ENCODE data around the gene RIGI. TPM values are rescaled to one million over a fixed set of nuclear protein-coding genes. Genes with fewer than 3 reads are reported as not detected.

The RIGI gene
- total and polyA plus RNA-seq, 2 of the 4 experiments (the other 2 are of a cell fraction) = 4.8 to 13.6 TPM

DNA sequence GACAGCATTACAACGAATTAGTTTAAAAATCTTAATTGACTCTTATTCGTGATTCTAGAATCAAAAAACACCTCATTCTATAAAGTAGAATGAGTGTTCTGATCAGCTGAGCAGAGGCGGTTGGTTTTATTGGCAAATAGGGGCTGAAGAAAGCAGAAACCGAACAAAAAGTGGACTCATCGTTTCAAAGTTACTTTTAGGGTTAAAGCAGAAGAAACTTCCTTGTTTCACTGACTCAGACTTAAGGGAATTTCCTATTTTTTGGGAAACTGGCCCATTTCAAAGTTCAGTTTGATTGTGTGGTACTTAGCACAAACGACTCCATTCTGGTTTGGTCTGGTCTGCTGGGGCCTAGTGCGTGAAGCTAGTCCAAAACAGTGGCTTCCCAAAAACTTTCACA lies 47.8 kb upstream of the RIGI start:
- Histone ChIP-seq H2AK9ac (replicated peaks; ENCODE audit: low read depth, low read length, poor library complexity) (no peak overlapping the region), H3K18ac (ENCODE audit: low read depth, low read length) (no peak overlapping the region), H2BK5ac (ENCODE audit: low read depth, low read length, poor library complexity, severe bottlenecking) (no peak overlapping the region), H3K4me1 (ENCODE audit: control insufficient read depth, insufficient read depth, low read length) (no peaks in the 10 kb centered on the region), H3K27me3 (ENCODE audit: control insufficient read depth, insufficient read depth, low read length) (no peaks in the 10 kb centered on the region), H4K20me1 (ENCODE audit: insufficient read depth, low read length) (peaks cover 3% of the 10 kb centered on the region; the same call in 1 of the 2 replicates), H4K8ac (ENCODE audit: low read depth in 2 of 2, low read length in 2 of 2) (peak overlapping the region; percentile 82 to 96), H3K9ac (ENCODE audit: low read depth, low read length) (no peak overlapping the region), H4K5ac (ENCODE audit: low read depth, low read length) (peak overlapping the region; percentile 36; the same call in 1 of the 2 replicates), H2AFZ (replicated peaks; ENCODE audit: low read length, poor library complexity) (no peak overlapping the region), H3K36me3 (ENCODE audit: control insufficient read depth, insufficient read depth, low read length) (peaks cover 6% of the 10 kb centered on the region; the same call in 1 of the 2 replicates), H3K4me2 (ENCODE audit: low read depth, low read length) (no peak overlapping the region), H2BK20ac (ENCODE audit: low read depth, low read length) (no peak overlapping the region), H4K91ac (ENCODE audit: insufficient read depth, low read depth, low read length) (no peak overlapping the region), H2BK15ac (ENCODE audit: low read depth, low read length) (no peak overlapping the region), H3K79me1 (ENCODE audit: low read depth in 1 of 2, low read length in 2 of 2) (peaks cover 5 to 13% of the 10 kb centered on the region in 2 experiments; a peak in 2 of 4 replicates), H3K4ac (ENCODE audit: low read depth, low read length) (no peak overlapping the region), H3K56ac (ENCODE audit: extremely low read depth, insufficient read depth, low read length) (no peak overlapping the region), H3K9me3 (ENCODE audit: control insufficient read depth, insufficient read depth, low read length) (no peaks in the 10 kb centered on the region), H3K14ac (replicated peaks; ENCODE audit: low read depth, low read length) (no peak overlapping the region), H3K27ac (ENCODE audit: insufficient read depth, low read length) (no peak overlapping the region), H3K9me1 (ENCODE audit: insufficient read depth, low read length) (no peaks in the 10 kb centered on the region), H2BK120ac (ENCODE audit: low read depth, low read length) (no peak overlapping the region), H2AK5ac (ENCODE audit: low read depth, low read length) (no peak overlapping the region), H3K23ac (ENCODE audit: low read depth, low read length) (no peak overlapping the region), H3K4me3 (ENCODE audit: insufficient read depth, low read depth, low read length) (no peak overlapping the region)
- CTCF ChIA-PET = interaction anchor here (11.5 kb wide), 1 partner anchor 196 kb away, joined by 189 read pairs; no protein-coding TSS in a partner anchor
- ATAC-seq (ENCODE audit: low read depth) = no peak
- intact Hi-C loops (cut with micrococcal nuclease) = loop anchor here (1.0 to 5.0 kb wide), 3 partner anchors 22 to 190 kb away; partner anchors contain the start of genes ACO1, SMIM27 and TOPORS
- in situ Hi-C loops (cut with MboI; ENCODE audit: low sequenced_read_pairs) = no loop called here
- no TSS peak for BruUV-seq (replicated peaks)
- POLR2A ChIA-PET (ENCODE audit: unreplicated experiment) = no interaction called here
- dilution Hi-C loops (cut with HindIII; ENCODE audit: low sequenced_read_pairs, unreplicated experiment) = loop anchor here (25.0 kb wide), 1 partner anchor 137 kb away; no protein-coding TSS in a partner anchor
- WGBS, 2 experiments (ENCODE audit: extremely low coverage in 2 of 2, insufficient read length in 1 of 2) = no CpG with 5 or more reads among the region's 7 CpGs
- no peak for TF ChIP-seq RCOR1 (IDR thresholded peaks at IDR 0.05; ENCODE audit: insufficient replicate concordance, low read length)
- no peak for TF ChIP-seq NFE2L2 (IDR thresholded peaks at IDR 0.05; ENCODE audit: low read depth, low read length)
- no peak for TF ChIP-seq MXI1 (IDR thresholded peaks at IDR 0.05; ENCODE audit: borderline replicate concordance, low read depth, low read length)
- no peak for TF ChIP-seq MAZ (IDR thresholded peaks at IDR 0.05; ENCODE audit: borderline replicate concordance, low read depth, low read length)
- TF ChIP-seq, protein P1, sequence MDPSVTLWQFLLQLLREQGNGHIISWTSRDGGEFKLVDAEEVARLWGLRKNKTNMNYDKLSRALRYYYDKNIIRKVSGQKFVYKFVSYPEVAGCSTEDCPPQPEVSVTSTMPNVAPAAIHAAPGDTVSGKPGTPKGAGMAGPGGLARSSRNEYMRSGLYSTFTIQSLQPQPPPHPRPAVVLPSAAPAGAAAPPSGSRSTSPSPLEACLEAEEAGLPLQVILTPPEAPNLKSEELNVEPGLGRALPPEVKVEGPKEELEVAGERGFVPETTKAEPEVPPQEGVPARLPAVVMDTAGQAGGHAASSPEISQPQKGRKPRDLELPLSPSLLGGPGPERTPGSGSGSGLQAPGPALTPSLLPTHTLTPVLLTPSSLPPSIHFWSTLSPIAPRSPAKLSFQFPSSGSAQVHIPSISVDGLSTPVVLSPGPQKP (IDR thresholded peaks at IDR 0.05; ENCODE audit: borderline replicate concordance, low read depth, low read length) = no peak
- TF ChIP-seq RAD21 (IDR thresholded peaks at IDR 0.05; ENCODE audit: low read length) = no peak
- no peak for TF ChIP-seq CEBPB (IDR thresholded peaks at IDR 0.05; ENCODE audit: low read depth, low read length)
- no peak for TF ChIP-seq POLR2A (IDR thresholded peaks at IDR 0.05; ENCODE audit: low read depth, low read length)
- TF ChIP-seq CHD1 (IDR thresholded peaks at IDR 0.05; ENCODE audit: low read depth, low read length) = no peak
- no peak for TF ChIP-seq SMC3 (IDR thresholded peaks at IDR 0.05; ENCODE audit: low read depth, low read length)
- TF ChIP-seq RFX5 (IDR thresholded peaks at IDR 0.05; ENCODE audit: low read depth, low read length) = no peak
- TF ChIP-seq, protein P2, sequence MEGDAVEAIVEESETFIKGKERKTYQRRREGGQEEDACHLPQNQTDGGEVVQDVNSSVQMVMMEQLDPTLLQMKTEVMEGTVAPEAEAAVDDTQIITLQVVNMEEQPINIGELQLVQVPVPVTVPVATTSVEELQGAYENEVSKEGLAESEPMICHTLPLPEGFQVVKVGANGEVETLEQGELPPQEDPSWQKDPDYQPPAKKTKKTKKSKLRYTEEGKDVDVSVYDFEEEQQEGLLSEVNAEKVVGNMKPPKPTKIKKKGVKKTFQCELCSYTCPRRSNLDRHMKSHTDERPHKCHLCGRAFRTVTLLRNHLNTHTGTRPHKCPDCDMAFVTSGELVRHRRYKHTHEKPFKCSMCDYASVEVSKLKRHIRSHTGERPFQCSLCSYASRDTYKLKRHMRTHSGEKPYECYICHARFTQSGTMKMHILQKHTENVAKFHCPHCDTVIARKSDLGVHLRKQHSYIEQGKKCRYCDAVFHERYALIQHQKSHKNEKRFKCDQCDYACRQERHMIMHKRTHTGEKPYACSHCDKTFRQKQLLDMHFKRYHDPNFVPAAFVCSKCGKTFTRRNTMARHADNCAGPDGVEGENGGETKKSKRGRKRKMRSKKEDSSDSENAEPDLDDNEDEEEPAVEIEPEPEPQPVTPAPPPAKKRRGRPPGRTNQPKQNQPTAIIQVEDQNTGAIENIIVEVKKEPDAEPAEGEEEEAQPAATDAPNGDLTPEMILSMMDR (conservative IDR thresholded peaks at IDR 0.05; ENCODE audit: low read depth, low read length) = no peak
- TF ChIP-seq MAFK (IDR thresholded peaks at IDR 0.05; ENCODE audit: low read depth, low read length) = no peak
- no peak for DNase-seq
